GM18867 (cell line): Measurements from ENCODE around the gene SLC19A2.
A peak's percentile ranks its signal among the peaks of the same experiment; 100 is the strongest.
"Not testable (repeated sequence)": the region's sequence is repeated elsewhere in the genome, so short reads cannot be mapped to it uniquely, and the experiment has no call there.

ENCODE experiments used
- ATAC-seq: cut with Tn5 transposase; IDR thresholded peaks from one replicate; pipeline ENCODE4 v1.9.1; 2021; ENCODE audit warnings: mild to moderate bottlenecking, moderate library complexity; ENCODE audit not compliant: unreplicated experiment

The SLC19A2 gene

GRCh38 chr1:169509354-169509753 is 23.6 kb upstream of the SLC19A2 start:
- no peak for ATAC-seq

- no peak for ATAC-seq
Measured at GRCh38 chr1:169508432-169509338, 22.9 kb upstream of the SLC19A2 start.

DNA sequence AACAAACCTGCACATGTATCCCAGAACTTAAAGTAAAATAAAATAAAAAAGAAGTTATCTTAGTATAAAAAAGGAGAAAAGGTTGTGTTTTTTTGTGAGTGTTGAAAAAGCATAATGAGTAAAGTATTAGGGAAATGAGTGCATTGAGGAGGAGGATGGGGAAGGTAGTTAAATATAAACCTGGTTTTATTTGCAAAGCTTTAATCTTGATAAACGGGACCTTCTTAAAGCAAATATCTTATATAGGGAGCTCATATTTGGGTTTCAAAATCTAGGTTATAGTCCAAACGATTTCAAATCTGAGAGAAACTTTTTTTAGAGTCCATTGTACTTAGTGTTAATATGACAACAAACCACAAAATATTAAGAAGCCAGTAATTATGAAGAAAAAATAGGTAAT is 21.7 kb upstream of the SLC19A2 start:
- ATAC-seq, result no peak

- not testable (repeated sequence) for ATAC-seq
Measured at GRCh38 chr1:169503601-169504000, 17.9 kb upstream of the SLC19A2 start.

DNA sequence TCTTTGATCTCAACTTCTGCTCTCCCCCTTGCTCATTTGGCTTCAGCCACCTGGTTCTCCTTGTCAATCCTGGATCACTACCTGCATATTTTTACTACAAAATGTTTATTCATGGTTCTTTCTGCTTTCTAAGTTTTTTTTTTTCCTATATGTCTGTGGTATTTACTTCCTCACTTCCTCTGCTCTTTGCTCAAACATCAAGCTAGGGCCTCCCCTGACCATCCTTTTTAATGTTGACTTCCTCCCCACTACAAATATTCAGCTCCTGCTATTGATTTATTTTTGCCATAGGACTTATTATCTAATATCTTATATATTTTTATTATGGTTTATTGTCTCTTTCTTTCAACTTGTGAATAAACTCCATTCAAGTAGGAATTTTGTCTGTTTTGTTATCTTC is 14.1 kb upstream of the SLC19A2 start:
- no peak for ATAC-seq

DNA sequence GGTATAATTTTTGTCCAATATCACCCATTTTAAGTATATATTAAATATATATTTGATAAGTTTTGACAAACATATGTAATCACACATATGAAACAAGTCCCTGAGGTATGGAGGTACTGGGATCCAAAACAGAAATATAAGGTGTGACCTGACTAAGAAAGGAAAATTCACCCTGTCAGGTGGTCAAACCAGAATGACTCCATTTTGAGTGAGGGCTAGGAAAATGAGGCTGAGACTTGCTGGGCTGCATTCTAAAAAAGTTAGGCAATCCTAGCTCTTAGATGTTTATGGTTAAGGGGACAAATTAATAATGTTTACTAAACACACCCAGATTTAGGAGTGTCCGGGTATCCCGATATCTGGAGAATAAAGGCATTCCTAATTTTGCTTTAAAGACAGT is 11.6 kb upstream of the SLC19A2 start:
- no peak for ATAC-seq

DNA sequence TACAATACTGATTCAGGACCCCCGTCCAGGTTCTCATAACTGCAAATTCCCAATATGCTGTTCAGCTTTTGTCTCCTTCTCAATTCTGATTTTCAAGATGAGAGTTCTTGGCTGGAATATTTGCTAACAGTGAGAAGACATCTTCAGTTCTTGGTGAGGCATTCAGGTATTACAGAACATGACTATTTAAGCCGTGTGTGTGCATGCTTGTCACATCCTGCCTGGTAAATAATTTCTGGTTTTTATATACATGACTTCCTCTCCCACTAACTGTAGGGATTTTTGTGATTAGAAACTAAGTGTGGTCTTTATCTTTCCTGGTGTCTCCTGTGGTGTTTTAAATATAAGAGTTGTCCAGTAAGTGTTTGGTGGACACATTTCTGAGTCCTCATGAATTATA is 10.2 kb upstream of the SLC19A2 start:
- ATAC-seq, result no peak

DNA sequence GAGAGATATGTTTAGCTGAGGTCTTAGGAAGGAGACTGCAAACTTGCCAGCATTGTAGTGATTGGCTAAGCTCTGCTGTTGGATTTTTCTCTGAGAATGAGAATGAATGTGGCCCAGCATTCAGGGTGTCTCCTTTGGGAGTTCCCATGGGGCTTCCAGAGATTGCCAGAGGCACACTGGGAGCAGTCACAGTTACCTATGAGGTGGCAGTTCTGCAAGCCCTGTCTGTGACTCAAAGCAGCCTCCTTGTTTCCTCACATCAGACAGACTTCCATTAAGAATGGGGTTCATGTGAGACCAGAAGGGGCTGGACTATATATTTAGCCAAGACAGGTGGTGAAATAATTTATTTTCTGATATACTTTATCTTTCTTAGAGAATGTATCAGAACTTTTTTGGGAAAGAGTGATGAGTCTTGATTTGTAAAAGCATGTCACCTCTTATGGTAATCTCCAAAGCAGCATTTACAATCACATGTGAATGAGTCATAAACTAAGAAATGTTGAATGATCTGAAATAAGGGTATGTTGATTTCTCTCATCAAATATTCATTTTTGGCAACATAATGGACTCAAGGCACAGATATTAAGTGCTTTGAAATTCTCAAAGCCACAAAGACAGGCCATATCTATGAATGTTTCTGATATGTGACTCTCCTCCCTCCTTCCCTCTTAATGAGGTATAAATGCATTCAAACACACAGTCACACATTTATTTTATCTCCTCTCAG is 9.5 kb upstream of the SLC19A2 start:
- no peak for ATAC-seq

- ATAC-seq, result no peak
Measured at GRCh38 chr1:169494343-169494742, 8.6 kb upstream of the SLC19A2 start.

DNA sequence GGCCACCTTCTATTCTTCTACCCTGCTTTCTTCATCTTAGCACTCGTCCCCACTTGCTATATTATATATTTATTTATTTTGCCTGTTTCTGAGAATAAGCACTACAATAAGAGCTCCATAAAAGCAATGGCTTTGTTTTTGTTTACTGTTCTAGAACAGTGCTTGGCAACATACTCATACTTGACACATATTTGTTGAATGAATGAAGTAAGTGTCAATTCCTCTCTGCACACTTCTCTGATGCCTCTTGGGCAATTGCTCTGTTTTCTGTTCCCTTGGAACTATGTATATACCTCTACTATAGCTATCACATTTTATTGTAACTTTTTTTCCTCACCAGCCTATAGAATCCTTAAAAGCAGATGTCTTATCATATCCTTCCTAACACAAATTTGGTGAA is 7.5 kb upstream of the SLC19A2 start:
- no peak for ATAC-seq

DNA sequence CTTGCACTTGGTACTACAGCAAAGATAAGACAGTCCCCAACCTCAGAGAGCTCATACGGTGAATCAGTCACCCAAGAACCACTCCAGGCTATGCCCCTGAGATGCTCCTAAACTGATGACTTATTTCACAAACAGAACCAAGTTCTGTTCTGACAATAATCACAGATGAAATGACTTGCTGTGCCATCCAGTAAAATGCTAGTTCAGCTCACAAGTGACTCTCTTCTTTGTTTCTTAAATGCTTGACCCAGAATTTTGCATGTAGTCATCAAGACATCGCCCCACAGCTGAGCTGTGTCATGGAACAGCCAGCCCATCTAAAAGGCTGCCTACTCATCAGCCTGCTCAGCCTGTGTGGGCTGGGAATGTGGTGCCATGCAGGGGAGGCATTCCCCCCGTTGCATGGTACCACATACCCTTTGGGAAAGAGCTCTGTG is 6.1 kb upstream of the SLC19A2 start:
- ATAC-seq, result peak; percentile 67

GRCh38 chr1:169488157-169488556 is 2.4 kb upstream of the SLC19A2 start:
- ATAC-seq, result no peak

GRCh38 chr1:169487561-169487960 is 1.8 kb upstream of the SLC19A2 start:
- no peak for ATAC-seq

DNA sequence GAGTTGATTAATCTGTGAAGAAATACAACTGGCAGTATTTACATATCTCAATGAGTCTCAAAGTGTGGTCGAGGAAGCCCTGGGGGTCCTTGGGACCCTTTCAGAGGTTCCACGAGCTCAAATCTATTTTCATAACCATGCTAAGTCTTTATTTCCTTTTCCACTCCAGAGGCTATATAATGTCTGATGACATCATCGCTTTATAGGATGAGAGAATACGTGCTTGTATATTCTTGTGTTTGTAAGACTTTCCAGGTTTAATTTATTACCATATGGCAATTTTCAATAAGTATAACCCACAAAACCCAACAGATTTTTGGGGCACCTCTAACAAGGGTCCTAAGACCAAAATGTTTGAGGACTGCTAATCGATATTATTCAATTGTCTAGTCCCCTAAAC is 1.4 kb upstream of the SLC19A2 start:
- ATAC-seq, result no peak

- no peak for ATAC-seq
Measured at GRCh38 chr1:169486281-169487051, 722 bp upstream of the SLC19A2 start.

GRCh38 chr1:169484683-169485430 is 887 bp downstream of the SLC19A2 start:
- peak; percentile 26 for ATAC-seq

- ATAC-seq, result no peak
Measured at GRCh38 chr1:169484101-169484500, 1.6 kb downstream of the SLC19A2 start.

- no peak for ATAC-seq
Measured at GRCh38 chr1:169483500-169483966, 2.2 kb downstream of the SLC19A2 start.

DNA sequence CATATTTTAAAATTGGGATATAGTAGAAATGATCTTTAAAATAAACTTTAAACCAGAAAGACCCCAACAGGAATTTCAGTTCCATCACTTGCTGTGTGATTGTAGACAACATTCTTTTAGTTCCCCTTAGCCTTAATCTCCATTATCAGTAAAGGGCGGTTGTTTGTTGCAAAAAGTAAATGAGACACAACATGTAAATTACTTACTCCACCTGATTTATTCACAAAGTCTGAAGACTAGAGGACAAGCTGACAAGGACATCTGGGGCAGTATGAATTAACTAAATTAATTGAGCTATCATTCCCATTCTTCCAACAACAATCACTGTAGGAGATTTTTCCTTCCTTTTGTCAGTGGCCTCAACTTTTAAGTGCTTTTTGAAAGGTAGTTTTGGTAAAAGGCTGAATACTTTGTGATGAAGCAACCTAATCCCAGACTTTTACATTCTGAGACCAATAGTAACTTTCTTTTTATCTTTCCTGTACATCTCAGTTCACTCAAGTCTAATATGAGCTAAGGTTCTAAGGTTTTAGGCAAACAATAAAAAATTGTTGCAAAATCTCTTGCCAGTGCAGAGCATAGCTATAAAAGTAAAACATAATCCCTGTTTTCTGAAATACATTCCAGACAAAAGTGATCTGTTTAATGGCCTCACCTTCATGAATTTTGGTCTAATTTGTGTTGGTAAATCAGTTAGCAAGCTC is 6.2 kb downstream of the SLC19A2 start:
- no peak for ATAC-seq
